ENCODE measurements around the gene DAG1. TPM values are rescaled to one million over a fixed set of nuclear protein-coding genes. Genes with fewer than 3 reads are reported as not detected.

Gene DAG1
- total RNA-seq, 4 donors from 2014 or later: 43.0 to 88.0 (median 65.5) TPM

- no peak for DNase-seq (ENCODE audit: low spot score in 2 of 2)
- H3K4me3 ChIP-seq (ENCODE audit: low read depth, poor library complexity, severe bottlenecking): no peak overlapping the region
- intact Hi-C loops (cut with DNase I; ENCODE audit: low total_unique reads): no loop called here
- TF ChIP-seq CTCF (IDR thresholded peaks at IDR 0.05): no peak
- no peak for TF ChIP-seq POLR2A (IDR thresholded peaks at IDR 0.05)
- WGBS, 2 donors: 94 to 97% methylated on average over 16 of the region's 16 CpGs
Observed at GRCh38 chr3:49531715-49532114, 61.6 kb downstream of the DAG1 start.

GRCh38 chr3:49533031-49533430, 63.0 kb downstream of the DAG1 start:
- TF ChIP-seq CTCF (IDR thresholded peaks at IDR 0.05): no peak
- no peak for TF ChIP-seq POLR2A (IDR thresholded peaks at IDR 0.05)
- no peak overlapping the region for H3K4me3 ChIP-seq (ENCODE audit: low read depth, poor library complexity, severe bottlenecking)
- intact Hi-C loops (cut with DNase I; ENCODE audit: low total_unique reads): no loop called here
- 91 to 92% methylated on average over 13 of the region's 13 CpGs for WGBS, 2 donors
- no peak for DNase-seq (ENCODE audit: low spot score in 2 of 2)

- intact Hi-C loops (cut with DNase I; ENCODE audit: low total_unique reads): no loop called here
- TF ChIP-seq POLR2A (IDR thresholded peaks at IDR 0.05) (no peak), CTCF (IDR thresholded peaks at IDR 0.05) (no peak)
- no peak overlapping the region for H3K4me3 ChIP-seq (ENCODE audit: low read depth, poor library complexity, severe bottlenecking)
- DNase-seq (ENCODE audit: low spot score in 2 of 2): no peak
- 85 to 87% methylated on average over 9 of the region's 9 CpGs for WGBS, 2 donors
Observed at GRCh38 chr3:49533786-49534519, 63.9 kb downstream of the DAG1 start.

GRCh38 chr3:49534581-49535441, 64.7 kb downstream of the DAG1 start:
- WGBS, 2 donors: 72 to 79% methylated on average over 13 to 14 of the region's 14 CpGs
- no peak for TF ChIP-seq POLR2A (IDR thresholded peaks at IDR 0.05)
- no peak for TF ChIP-seq CTCF (IDR thresholded peaks at IDR 0.05)
- no peak for DNase-seq (ENCODE audit: low spot score in 2 of 2)
- no peak overlapping the region for H3K4me3 ChIP-seq (ENCODE audit: low read depth, poor library complexity, severe bottlenecking)
- intact Hi-C loops (cut with DNase I; ENCODE audit: low total_unique reads): no loop called here

GRCh38 chr3:49535971-49536874, 66.2 kb downstream of the DAG1 start:
- TF ChIP-seq CTCF (IDR thresholded peaks at IDR 0.05) (no peak), POLR2A (IDR thresholded peaks at IDR 0.05) (no peak)
- DNase-seq (ENCODE audit: low spot score in 2 of 2): no peak
- intact Hi-C loops (cut with DNase I; ENCODE audit: low total_unique reads): no loop called here
- 61 to 89% methylated on average over 4 to 7 of the region's 7 CpGs for WGBS, 2 donors
- H3K4me3 ChIP-seq (ENCODE audit: low read depth, poor library complexity, severe bottlenecking): no peak overlapping the region
